ENCODE data around the gene AMBRA1.

AMBRA1 gene

DNA sequence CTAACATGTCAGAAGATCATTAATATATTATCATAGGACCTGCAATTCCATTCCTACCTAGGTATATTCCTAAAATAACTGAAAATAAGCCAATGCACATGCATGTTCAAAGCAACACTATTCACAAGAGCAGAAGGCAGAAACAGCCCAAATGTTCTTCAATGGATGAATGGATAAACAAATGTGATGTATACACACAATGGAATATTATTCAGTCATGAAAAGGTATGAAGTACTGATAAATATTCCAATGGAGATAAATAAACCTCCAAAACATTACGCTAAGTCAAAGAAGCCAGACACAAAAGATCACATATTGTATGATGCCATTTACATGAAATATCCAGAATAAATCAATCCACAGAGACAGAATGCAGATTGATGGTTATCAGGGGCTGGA is 16.8 kb downstream of the AMBRA1 start:
- no peak overlapping the region for H3K4me3 ChIP-seq (ENCODE audit: low read depth, low read length)
- DNase-seq (ENCODE audit: low read depth), result no peak
- TF ChIP-seq, protein P1, sequence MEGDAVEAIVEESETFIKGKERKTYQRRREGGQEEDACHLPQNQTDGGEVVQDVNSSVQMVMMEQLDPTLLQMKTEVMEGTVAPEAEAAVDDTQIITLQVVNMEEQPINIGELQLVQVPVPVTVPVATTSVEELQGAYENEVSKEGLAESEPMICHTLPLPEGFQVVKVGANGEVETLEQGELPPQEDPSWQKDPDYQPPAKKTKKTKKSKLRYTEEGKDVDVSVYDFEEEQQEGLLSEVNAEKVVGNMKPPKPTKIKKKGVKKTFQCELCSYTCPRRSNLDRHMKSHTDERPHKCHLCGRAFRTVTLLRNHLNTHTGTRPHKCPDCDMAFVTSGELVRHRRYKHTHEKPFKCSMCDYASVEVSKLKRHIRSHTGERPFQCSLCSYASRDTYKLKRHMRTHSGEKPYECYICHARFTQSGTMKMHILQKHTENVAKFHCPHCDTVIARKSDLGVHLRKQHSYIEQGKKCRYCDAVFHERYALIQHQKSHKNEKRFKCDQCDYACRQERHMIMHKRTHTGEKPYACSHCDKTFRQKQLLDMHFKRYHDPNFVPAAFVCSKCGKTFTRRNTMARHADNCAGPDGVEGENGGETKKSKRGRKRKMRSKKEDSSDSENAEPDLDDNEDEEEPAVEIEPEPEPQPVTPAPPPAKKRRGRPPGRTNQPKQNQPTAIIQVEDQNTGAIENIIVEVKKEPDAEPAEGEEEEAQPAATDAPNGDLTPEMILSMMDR (IDR thresholded peaks at IDR 0.05; ENCODE audit: low read depth, low read length, missing control alignments), result no peak

DNA sequence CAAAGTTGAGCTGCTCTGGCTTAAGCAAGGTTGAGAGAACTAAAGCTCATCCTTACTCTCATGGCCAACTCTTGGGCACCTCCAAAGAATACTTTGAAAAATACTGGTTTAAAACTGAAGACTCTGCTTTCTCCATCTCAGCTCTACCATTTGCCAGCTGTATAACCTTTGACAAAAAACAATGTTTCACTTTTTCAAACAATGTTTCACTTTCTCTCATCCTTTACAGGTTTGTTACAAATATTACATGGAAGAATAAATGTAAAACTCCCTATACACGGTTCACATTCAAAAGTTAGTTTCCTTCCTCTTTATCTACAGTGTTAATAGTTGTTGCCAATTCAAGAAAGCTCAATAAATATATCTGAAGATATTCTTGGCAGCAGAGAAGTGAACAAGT is 19.2 kb downstream of the AMBRA1 start:
- TF ChIP-seq, protein P1 (IDR thresholded peaks at IDR 0.05; ENCODE audit: low read depth, low read length, missing control alignments), result no peak
- DNase-seq (ENCODE audit: low read depth), result no peak
- no peak overlapping the region for H3K4me3 ChIP-seq (ENCODE audit: low read depth, low read length)

DNA sequence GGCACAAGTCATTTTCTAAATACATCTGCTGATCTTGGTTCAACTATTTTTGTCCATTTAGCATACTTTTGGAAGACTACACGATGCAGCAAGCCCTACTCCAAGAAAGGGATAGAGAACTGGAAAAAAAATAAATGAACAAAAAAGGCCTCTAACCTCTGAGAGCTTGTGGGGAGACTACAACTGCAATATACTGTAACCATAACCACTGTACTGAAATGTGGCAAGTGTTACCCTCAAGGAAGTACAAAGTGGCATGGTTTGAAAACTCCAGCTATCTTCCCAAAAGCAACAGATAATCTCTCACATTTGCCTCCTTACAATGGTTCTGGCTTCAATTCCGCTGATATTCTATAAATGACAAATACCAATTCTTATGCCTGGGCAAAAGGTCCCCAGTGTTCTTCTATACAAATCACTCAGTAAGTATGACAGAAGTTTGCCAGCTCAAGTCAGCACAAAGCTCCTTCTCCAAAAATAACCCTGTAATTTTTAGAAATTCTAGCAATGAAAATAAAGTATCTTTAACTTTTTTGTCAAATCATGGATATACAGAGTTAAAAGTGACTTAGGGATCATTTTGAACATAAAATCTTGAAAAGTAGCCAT is 22.9 kb downstream of the AMBRA1 start:
- TF ChIP-seq, protein P1 (IDR thresholded peaks at IDR 0.05; ENCODE audit: low read depth, low read length, missing control alignments), result no peak
- DNase-seq (ENCODE audit: low read depth), result no peak
- no peak overlapping the region for H3K4me3 ChIP-seq (ENCODE audit: low read depth, low read length)

DNA sequence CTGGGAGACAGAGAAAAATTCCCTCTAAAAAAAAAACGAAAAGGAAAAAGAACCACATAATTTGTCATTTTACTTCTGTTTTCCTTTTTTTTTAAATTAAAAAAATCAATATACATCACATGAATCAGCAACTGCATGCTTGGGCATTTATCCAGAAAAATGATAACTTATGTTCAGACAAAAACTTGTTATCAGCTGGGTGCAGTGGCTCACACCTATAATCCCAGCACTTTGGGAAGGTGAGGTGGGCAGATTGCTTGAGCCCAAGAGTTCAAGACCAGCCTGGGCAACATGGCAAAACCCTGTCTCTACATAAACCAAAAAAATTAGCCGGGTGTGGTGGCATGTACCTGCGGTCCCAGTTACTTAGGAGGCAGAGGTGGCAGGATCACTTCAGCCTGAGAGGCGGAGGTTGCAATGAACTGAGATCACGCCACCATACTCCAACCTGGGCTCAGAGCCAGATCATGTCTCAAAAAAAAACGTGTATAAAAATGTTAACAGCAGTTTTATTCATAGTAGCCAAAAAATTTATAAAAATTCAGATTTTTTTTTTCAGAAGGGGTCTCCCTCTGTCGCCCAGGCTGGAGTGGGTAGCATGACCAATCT is 28.5 kb downstream of the AMBRA1 start:
- no peak overlapping the region for H3K4me3 ChIP-seq (ENCODE audit: low read depth, low read length)
- no peak for DNase-seq (ENCODE audit: low read depth)
- TF ChIP-seq, protein P1 (IDR thresholded peaks at IDR 0.05; ENCODE audit: low read depth, low read length, missing control alignments), result no peak

DNA sequence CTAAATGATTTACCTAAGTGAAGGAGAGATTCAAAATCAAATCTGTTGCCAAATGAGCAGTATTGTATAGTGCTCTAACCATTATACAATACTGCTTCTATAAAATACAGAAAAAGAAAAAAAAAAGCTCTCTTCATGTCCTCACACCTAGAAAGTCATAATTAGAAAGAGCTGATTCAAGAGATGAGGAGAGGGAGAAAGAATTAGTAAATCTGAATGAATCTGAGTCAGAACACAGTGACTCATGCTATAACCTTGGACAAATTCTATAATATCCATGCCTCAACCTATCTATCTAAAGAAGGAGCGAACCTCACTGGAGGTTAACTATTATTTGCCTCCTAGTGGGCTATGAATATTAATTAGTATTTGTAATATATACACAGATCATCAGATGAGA is 29.4 kb downstream of the AMBRA1 start:
- no peak for DNase-seq (ENCODE audit: low read depth)
- H3K4me3 ChIP-seq (ENCODE audit: low read depth, low read length), result no peak overlapping the region
- TF ChIP-seq, protein P1 (IDR thresholded peaks at IDR 0.05; ENCODE audit: low read depth, low read length, missing control alignments), result no peak

DNA sequence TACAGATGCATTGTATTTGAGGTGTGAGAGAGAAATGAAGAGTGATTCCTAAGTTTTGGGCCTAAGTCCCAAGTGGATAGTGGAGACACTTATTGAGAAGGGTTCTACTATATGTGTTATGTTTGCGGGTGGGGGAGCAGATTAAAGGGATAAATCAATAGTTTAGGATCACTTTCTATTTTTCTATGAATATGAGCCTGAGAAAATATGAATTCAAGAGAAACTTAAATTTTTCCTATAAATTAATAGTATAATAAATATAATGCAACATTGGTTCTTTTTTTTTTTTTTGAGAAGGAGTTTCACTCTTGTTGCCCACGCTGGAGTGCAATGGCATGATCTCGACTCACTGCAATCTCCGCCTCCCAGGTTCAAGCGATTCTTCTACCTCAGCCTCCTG is 31.3 kb downstream of the AMBRA1 start:
- DNase-seq (ENCODE audit: low read depth), result no peak
- TF ChIP-seq, protein P1 (IDR thresholded peaks at IDR 0.05; ENCODE audit: low read depth, low read length, missing control alignments), result no peak

More for the DNA sequence above, 31.3 kb downstream of the AMBRA1 start:
- H3K4me3 ChIP-seq (ENCODE audit: low read depth, low read length), result no peak overlapping the region

Data from GM12864 (cell line).